Activated effector memory CD4-positive, alpha-beta T cell treated with Interleukin-2 at 50 U/mL for 16 hours (primary cell): ENCODE results near the gene RNF2.

Experiments
- DNase-seq: peaks from one replicate; pipeline ENCODE4 v3.0.0-alpha.2; 2020

RNF2 gene

GRCh38 chr1:185105121-185105520 lies 59.8 kb downstream of the RNF2 start:
- DNase-seq: no peak

- DNase-seq: no peak
Observed at GRCh38 chr1:185108321-185108720, 63.0 kb downstream of the RNF2 start.

GRCh38 chr1:185110145-185110544 lies 64.8 kb downstream of the RNF2 start:
- DNase-seq: no peak

GRCh38 chr1:185111873-185112272 lies 66.5 kb downstream of the RNF2 start:
- no peak for DNase-seq

- DNase-seq: no peak
Observed at GRCh38 chr1:185112356-185112755, 67.0 kb downstream of the RNF2 start.

- DNase-seq: no peak
Observed at GRCh38 chr1:185129708-185130107, 84.3 kb downstream of the RNF2 start.

- no peak for DNase-seq
Observed at GRCh38 chr1:185132534-185132933, 87.2 kb downstream of the RNF2 start.

- no peak for DNase-seq
Observed at GRCh38 chr1:185137896-185138545, 92.7 kb downstream of the RNF2 start.

GRCh38 chr1:185139246-185139645 lies 93.9 kb downstream of the RNF2 start:
- no peak for DNase-seq

- DNase-seq: no peak
Observed at GRCh38 chr1:185144233-185144632, 98.9 kb downstream of the RNF2 start.

- no peak for DNase-seq
Observed at GRCh38 chr1:185151215-185151614, 105.9 kb downstream of the RNF2 start.
